ENCODE measurements around the gene CYFIP2.

Gene CYFIP2

DNA sequence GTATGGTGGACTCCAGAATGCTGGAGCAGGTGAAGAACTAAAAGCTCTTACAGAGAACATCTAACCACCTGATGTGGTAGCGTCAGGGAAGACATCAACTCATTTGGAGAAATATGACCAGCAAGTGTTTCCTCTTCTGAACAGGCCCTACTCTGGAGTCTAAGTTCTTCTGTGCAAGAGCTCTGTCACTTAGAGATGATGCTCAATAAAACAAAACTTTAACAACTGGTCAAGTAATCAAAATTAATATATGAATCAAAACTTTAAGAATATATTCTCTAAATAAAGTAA, 85.8 kb downstream of the CYFIP2 start:
- H3K4me2 ChIP-seq = no peak overlapping the region
- H3K27me3 ChIP-seq (ENCODE audit: insufficient read depth, low read depth) = no peaks in the 10 kb centered on the region
- no peak overlapping the region for H2AFZ ChIP-seq (ENCODE audit: low read depth)
- no peak overlapping the region for H3K4me3 ChIP-seq (IDR thresholded peaks at IDR 0.05; ENCODE audit: insufficient read depth, low read depth, low read length)
- H3K4me1 ChIP-seq (ENCODE audit: low read depth, poor library complexity, severe bottlenecking) = no peaks in the 10 kb centered on the region
- no peak overlapping the region for H3K27ac ChIP-seq
- H3K79me2 ChIP-seq (ENCODE audit: insufficient read depth, low read depth) = no peaks in the 10 kb centered on the region
- TF ChIP-seq, protein P1, sequence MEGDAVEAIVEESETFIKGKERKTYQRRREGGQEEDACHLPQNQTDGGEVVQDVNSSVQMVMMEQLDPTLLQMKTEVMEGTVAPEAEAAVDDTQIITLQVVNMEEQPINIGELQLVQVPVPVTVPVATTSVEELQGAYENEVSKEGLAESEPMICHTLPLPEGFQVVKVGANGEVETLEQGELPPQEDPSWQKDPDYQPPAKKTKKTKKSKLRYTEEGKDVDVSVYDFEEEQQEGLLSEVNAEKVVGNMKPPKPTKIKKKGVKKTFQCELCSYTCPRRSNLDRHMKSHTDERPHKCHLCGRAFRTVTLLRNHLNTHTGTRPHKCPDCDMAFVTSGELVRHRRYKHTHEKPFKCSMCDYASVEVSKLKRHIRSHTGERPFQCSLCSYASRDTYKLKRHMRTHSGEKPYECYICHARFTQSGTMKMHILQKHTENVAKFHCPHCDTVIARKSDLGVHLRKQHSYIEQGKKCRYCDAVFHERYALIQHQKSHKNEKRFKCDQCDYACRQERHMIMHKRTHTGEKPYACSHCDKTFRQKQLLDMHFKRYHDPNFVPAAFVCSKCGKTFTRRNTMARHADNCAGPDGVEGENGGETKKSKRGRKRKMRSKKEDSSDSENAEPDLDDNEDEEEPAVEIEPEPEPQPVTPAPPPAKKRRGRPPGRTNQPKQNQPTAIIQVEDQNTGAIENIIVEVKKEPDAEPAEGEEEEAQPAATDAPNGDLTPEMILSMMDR (conservative IDR thresholded peaks at IDR 0.05; ENCODE audit: low read depth, low read length) = no peak
- H3K36me3 ChIP-seq (ENCODE audit: insufficient read depth) = no peaks in the 10 kb centered on the region
- H3K9ac ChIP-seq = no peak overlapping the region
- no peaks in the 10 kb centered on the region for H4K20me1 ChIP-seq (ENCODE audit: insufficient read depth)

DNA sequence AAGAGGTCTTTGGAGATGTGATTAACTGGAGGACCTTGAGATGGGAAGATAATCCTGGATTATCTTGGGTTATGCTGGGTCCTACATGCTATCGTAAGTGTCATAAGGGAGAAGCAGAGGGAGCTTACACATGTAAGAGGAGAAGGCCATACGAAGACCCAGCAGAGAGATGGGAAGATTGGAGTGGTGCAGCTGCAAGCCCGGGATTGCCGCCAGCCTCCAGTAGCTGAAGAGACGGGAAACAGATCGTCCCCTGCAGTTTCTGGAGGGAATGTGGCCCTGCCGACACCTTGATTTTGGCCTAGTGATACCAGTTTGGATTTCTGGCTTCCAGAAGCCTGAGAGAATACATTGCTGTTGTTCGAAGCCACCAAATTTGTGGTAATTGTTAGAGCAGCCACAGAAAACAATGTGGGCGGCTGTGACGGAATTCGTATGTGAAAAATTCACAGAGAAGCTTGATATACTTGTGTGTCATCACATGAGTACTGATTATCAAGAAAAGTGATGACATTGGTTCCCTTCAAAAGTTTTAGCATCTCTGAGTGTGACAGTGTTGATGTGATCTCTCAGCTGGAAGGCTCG, 86.9 kb downstream of the CYFIP2 start:
- H3K27me3 ChIP-seq (ENCODE audit: insufficient read depth, low read depth) = no peaks in the 10 kb centered on the region
- TF ChIP-seq, protein P1 (conservative IDR thresholded peaks at IDR 0.05; ENCODE audit: low read depth, low read length) = no peak
- no peaks in the 10 kb centered on the region for H3K36me3 ChIP-seq (ENCODE audit: insufficient read depth)
- H3K79me2 ChIP-seq (ENCODE audit: insufficient read depth, low read depth) = no peaks in the 10 kb centered on the region
- no peaks in the 10 kb centered on the region for H3K4me1 ChIP-seq (ENCODE audit: low read depth, poor library complexity, severe bottlenecking)
- H3K9ac ChIP-seq = no peak overlapping the region
- H3K4me3 ChIP-seq (IDR thresholded peaks at IDR 0.05; ENCODE audit: insufficient read depth, low read depth, low read length) = no peak overlapping the region
- H4K20me1 ChIP-seq (ENCODE audit: insufficient read depth) = no peaks in the 10 kb centered on the region
- no peak overlapping the region for H3K4me2 ChIP-seq
- H2AFZ ChIP-seq (ENCODE audit: low read depth) = no peak overlapping the region
- no peak overlapping the region for H3K27ac ChIP-seq

DNA sequence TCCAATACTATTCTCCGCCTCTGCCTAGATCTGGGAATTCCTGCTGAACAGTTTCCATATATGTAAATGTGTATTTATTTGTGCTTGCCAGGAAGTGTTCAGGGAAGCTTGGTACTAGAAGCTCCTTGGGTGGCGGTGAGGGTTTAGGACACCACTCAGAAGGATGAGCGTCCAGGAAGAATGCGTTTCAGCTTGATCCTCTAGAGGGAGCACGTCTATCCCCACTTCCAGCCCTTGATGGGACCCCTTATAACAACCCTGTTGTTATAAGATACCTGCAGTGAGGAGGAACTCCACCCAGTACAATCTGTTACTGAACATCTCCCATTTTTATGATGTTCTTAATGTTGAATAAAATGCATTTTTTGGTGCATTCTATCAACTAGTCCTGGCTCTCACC, 88.9 kb downstream of the CYFIP2 start:
- no peaks in the 10 kb centered on the region for H3K4me1 ChIP-seq (ENCODE audit: low read depth, poor library complexity, severe bottlenecking)
- no peaks in the 10 kb centered on the region for H3K27me3 ChIP-seq (ENCODE audit: insufficient read depth, low read depth)
- H3K4me3 ChIP-seq (IDR thresholded peaks at IDR 0.05; ENCODE audit: insufficient read depth, low read depth, low read length) = no peak overlapping the region
- H2AFZ ChIP-seq (ENCODE audit: low read depth) = no peak overlapping the region
- TF ChIP-seq, protein P1 (conservative IDR thresholded peaks at IDR 0.05; ENCODE audit: low read depth, low read length) = no peak
- no peaks in the 10 kb centered on the region for H4K20me1 ChIP-seq (ENCODE audit: insufficient read depth)
- no peak overlapping the region for H3K4me2 ChIP-seq
- H3K79me2 ChIP-seq (ENCODE audit: insufficient read depth, low read depth) = no peaks in the 10 kb centered on the region
- H3K36me3 ChIP-seq (ENCODE audit: insufficient read depth) = no peaks in the 10 kb centered on the region
- no peak overlapping the region for H3K9ac ChIP-seq
- H3K27ac ChIP-seq = no peak overlapping the region

DNA sequence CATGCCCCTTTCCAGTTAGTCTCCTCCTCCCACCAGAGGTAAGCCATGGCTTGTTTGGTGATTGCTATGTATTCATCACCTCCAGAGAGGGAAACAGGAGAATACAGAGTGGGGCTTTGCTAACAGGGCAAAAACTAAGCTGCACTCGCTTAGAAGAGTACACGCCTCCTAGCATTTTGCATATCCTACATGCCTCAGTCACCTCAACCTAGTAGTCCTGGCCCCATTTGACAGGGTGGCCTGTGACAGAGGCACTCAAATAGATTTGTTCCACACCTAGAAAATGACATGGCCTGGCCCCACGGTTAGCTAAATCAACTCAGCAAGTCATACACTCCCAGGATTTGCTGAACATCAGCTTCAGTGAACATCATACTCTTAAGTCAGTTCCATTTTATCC, 90.7 kb downstream of the CYFIP2 start:
- TF ChIP-seq, protein P1 (conservative IDR thresholded peaks at IDR 0.05; ENCODE audit: low read depth, low read length) = no peak
- Histone ChIP-seq H3K4me1 (ENCODE audit: low read depth, poor library complexity, severe bottlenecking) (no peaks in the 10 kb centered on the region), H3K4me2 (no peak overlapping the region), H3K9ac (no peak overlapping the region), H3K79me2 (ENCODE audit: insufficient read depth, low read depth) (no peaks in the 10 kb centered on the region), H3K4me3 (IDR thresholded peaks at IDR 0.05; ENCODE audit: insufficient read depth, low read depth, low read length) (no peak overlapping the region), H3K27ac (no peak overlapping the region), H2AFZ (ENCODE audit: low read depth) (no peak overlapping the region), H4K20me1 (ENCODE audit: insufficient read depth) (no peaks in the 10 kb centered on the region), H3K27me3 (ENCODE audit: insufficient read depth, low read depth) (no peaks in the 10 kb centered on the region), H3K36me3 (ENCODE audit: insufficient read depth) (no peaks in the 10 kb centered on the region)
